GM19452 (cell line): ENCODE results near the gene PEX12.
"Not testable (repeated sequence)": the region's sequence is repeated elsewhere in the genome, so short reads cannot be mapped to it uniquely, and the experiment has no call there.

Experiments used
- ATAC-seq: cut with Tn5 transposase; IDR thresholded peaks from one replicate; pipeline ENCODE4 v1.9.1; 2021; ENCODE audit not compliant: unreplicated experiment

Gene PEX12

DNA sequence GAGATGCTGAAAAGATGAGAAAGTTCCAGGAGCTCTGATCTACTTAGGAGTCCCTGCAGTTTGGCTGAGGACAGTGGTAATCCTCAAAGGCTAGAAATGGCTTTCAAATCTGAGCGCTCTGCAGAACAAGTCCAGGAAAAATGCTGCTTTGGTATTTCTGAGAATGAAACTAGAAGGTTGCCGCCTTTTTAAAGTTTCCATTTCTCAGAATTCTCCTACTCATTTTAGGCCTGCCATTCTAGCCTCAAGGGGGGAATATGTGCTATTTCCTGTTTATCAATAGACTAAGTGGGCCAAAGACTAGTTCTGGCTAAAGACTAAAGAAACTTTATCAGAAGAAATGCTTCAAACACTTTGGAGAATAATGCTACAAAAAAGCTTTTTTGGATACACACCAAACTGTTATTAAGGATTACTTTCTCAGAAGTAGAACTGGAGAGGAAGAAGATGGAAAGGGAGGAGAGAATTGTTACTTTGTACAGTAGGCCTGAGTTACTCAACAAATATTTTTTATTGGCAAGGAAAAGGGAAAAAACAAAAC is 40.7 kb downstream of the PEX12 start, which contains the start of gene SLFN12L:
Gene SLFN12L (minus strand): TSS at position 78 of the 541 bp plus-strand sequence. CDS start 15,314 bp downstream, outside the sequence.
- ATAC-seq: no peak

GRCh38 chr17:35536664-35537171 is 41.7 kb downstream of the PEX12 start:
- ATAC-seq: no peak

DNA sequence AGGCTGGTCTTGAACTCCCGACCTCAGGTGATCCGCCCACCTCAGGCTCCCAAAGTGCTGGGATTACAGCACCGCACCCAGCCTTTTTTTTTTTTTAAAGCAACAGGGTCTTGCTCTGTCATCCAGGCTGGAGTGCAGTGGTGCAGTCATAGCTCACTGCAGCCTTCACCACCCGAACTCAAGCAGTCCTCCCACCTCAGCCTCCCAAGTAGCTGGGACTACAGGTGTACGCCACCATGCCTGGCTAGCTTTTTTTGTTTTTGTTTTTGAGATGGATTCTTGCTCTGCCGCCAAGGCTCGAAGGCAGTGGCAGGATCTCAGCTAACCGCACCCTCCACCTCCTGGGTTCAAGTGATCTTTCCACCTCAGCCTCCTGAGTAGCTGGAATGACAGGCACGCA is 43.0 kb downstream of the PEX12 start:
- not testable (repeated sequence) for ATAC-seq

GRCh38 chr17:35534576-35535093 is 43.7 kb downstream of the PEX12 start:
- ATAC-seq: no peak

GRCh38 chr17:35531160-35531559 is 47.2 kb downstream of the PEX12 start:
- ATAC-seq: no peak

DNA sequence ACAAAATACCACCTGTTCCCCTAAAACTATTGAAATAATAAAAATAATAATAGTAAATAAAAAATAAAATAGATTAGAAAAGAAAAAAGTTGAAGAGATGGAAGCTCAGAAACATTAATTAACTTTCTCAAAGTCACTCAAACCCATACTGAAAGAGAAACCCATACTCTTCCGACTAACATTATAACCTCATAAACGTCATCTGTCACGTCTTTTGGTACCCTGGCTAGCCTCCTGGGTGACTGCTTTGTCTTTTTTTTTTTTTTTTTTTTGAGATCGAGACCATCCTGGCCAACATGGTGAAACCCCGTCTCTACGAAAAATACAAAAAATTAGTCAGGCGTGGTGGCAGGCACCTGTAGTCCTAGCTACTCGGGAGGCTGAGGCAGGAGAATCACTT is 48.5 kb downstream of the PEX12 start:
- ATAC-seq: no peak

- not testable (repeated sequence) for ATAC-seq
Observed at GRCh38 chr17:35529326-35529725, 49.0 kb downstream of the PEX12 start.
